HG03432 (cell line): ENCODE results near the gene EFNA5.

ENCODE experiments used
- ATAC-seq: cut with Tn5 transposase; IDR thresholded peaks from one replicate; pipeline ENCODE4 v1.9.1; 2021; ENCODE audit warnings: mild to moderate bottlenecking, moderate library complexity; ENCODE audit not compliant: unreplicated experiment

The EFNA5 gene

DNA sequence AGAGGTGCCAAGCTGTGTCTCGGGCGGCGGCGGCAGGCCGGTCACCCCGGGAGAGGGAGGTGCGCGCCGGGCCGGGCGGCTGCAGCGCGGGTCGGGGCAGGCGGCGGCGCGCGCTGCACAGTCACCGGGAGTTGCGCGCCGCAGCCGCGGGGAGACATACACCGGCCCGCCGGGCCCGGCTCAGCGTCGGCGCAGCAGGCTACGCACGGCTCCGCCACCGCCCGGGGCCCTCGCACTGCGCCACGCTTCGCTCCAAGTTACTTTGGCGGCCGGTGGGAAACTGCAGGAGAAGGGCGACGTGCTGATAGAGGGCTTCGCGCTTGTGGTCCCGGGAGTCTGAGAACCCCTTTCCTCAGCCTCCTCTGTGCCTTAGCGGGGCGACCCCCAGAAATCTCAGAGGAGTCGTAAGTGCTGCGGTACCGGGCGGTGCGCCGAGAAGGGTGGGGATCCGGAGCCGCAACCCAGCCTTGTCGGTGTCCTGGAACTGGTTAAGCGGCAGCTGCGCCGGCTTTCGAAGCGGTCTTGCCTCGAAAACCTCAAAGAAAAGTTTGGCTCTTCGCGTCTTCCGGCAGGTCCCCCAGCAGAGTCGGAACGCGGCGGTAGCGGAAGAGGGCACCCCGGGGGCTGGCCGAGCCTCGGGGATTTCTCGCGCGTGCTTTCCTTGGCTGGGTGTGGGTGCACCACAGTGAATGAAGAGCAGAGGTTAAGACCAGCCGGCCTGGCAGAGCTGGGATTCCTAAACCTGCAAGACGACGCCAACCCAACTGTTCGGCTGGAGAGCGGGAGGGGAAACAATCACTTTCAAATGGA is at the start of gene EFNA5:
EFNA5 (minus strand) TSS at position 6 of the 810 bp plus-strand sequence.
- peak; percentile 39 for ATAC-seq

DNA sequence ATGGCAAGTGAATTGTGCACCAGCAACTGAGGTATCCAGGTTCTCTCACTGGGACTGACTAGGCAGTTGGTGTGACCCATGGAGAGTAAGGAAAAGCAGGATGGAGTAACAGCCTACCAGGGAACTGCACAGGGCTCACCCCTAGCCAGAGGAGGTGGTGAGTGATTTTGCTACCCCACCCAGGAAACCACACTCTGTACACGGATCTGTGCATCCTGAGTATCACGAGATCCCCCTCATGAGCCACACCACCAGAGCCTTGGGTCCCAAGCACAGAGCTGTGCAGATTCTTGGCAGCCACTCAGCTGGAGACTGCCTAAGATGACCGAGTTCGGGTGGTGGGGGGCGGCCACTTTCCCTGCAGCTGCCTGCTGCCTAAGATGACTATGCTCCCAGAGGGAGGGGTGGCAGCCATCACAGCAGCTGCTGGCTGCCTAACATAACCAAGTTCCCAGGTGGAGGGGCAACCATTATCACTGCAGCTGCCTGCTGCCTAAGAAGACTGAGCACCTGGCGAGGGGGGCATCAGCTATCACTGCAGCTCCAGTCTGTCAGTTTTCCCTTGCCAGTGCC is 48.4 kb upstream of the EFNA5 start:
- no peak for ATAC-seq

DNA sequence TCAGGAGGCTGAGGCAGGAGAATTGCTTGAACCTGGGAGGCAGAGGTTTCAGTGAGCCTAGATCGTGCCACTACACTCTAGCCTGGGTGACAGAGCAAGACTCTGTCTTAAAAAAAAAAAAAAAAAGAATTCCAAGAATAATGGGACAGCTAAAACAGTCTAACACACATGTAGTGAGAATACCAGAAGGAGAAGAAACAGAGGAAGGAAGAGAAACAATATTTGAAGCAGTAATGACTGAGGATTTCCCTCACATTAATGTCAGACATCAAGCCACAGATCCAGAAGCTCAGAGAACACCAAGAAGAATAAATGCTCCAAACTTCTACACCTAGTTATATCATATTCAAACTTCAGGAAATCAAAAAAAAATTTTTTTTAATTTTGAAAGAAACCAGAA is 47.1 kb upstream of the EFNA5 start:
- no peak for ATAC-seq

DNA sequence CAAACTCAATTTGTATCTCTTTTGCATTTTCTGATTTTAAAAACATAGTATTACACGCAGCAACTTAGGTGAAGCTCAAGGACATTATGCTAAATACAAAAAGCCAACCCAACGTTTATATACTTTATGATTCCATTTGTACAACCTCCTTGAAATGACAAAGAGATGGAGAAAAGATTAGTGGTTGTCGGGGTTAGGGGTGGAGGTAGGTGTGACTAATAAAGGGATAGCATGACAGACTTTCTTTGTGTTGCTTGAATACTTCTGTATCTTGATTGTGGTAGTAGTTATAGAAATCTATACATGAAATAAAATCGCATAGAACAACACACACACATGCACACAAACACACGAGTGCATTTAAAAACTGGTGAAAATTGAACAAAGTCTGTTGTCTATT is 42.5 kb upstream of the EFNA5 start:
- no peak for ATAC-seq

DNA sequence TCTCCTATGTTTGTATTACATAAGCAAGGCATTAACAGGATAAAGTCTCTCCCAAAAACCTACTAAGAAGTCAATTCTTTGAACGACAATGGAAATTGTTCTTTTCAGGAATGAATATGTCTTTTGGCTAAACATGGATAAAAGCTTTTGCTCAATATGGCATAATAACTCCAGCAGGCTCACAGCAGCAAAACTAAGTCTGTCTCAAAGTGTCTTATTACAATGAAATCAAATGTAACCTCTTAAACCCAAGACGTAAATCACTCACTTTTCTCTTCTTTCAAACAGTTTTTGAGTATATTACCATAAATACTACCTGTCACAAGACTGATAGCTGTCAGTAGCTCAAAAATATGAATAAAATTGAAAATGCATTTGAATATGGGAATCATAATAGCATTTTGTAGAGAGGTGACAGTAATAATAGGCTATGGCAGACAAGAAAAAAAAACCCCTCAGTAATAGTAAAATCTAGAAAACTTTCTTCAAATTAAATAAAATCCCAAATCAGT is 41.7 kb upstream of the EFNA5 start:
- no peak for ATAC-seq

DNA sequence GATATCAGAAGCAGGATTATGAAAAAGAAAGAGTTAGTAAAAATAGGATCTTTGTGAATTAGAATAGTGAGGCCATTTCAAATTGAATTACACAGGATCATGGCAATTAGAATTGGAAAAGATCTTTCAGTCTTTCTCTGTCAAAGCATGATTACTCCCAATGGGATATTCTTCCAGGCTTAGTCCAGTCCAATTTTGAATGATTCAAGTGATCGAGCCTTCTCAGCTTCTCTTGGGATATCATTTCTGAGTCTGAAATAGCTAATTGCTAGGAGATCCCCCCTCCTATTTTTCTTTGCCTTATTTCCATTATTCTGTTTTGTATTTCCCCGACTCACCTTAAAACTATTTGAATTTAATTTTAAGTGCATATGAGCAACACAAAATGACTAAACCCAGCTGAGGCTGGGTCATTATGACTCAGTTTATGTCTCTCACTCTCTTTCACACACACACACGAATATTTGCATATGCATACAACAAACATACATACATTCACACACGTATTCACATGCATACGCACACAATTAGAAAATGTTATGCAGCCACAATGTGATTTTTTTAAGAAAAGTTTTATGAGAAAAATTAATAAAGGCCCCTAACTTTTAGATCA is 34.8 kb upstream of the EFNA5 start:
- no peak for ATAC-seq

DNA sequence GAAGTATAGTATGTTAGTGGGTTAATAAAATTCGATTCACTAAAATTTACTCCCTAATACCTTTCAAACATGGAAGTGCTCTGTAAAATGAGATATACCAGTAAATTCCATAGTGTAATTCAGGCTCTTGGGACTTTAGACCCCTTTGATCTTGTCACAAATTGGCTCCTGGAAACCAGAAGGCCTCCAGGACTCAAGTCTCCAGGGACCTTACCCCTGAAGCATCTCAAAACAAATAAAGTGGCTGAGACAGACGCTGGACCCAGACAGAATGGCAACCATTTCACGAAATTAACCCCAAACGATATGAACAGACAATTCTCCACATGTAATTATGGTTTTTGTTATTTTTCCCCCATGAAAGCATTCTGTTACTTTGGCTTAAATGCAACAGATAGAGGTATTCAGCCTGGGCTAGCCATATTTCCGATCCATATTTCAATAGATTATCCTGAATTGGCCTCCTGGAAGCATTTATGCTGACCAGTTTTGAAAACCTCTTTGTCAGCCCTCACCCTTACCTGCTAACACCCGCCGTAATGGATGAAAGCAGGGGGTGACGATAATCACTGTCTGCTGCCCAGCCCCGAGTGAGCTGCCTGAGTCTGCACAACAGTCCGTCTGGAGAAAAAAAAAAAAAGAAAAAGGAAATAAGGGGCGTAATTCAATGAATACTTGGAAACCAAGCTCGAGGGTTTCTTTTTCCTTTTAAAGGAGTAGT is 34.1 kb upstream of the EFNA5 start:
- ATAC-seq: no peak

DNA sequence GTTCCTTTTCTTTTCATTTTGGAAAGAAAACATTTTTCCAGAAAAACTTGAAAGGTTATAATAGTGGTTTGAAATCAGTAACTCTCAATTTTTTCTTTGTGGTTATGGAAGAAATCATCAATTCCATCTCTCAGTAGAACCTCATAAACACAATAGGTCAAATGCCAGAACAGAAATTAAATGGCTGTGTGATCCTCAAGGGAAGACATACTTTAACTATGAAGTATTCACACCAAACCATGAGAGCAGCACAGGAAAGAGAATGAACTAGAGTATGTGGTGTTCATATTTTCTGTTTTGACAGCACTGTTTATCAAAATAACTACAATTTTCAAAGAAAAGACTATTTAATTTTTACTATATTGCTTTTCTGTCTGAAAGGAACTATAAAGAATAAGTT is 29.7 kb upstream of the EFNA5 start:
- ATAC-seq: no peak

DNA sequence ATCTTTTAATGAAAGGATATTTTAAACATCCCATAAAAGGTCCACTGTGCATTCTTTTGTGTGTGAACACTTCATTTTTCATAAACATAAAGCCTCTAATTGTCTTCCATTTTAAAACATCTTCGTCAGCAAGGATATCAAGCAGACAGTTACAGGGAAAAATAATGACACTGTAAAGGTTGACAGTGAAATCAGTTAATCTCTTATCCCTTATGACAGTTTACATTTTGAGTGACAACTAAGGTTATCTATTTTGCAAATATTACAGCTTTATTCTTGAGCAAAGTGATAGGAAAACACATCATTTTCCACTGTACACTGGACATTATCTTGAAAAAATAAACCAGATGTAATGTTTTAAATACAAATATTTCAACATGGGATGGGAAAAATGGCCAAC is 28.7 kb upstream of the EFNA5 start:
- no peak for ATAC-seq

DNA sequence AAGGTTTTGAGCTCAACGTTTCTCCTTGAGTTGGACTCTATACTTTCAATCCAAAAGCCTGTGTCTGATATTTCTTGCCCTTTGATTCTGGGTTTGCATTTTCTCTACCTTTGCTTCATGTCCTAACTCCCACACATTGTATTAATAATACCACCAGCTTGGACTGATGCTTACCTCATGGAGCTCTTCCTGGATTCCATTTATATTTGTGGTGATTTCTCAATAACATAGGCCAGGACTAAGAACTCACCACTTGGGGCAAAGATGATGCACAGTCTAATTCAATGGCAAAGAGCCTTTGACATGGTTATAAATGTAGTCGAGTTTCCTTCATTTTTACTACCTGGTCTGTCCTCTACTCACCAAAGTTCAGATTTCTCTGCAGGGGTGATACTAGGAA is 27.5 kb upstream of the EFNA5 start:
- ATAC-seq: no peak

DNA sequence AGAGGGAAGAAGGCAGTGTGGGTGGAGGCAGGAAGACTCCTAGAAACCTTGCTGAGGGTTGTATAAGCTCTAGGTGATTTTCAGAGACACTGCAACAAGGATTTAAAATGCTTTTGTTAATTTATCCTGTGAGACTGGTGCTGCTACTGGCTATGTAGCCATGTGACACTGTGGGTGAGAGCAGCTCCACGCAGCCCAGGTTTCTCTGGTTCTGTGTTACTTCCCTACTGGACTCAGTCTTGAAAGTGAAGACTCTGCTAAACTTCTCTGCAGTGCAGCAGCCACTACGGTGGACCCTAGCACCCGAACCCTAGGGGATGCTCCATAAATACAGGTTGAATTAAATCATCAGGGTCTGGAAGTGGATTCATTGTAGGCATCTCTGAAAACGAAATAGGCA is 25.8 kb upstream of the EFNA5 start:
- no peak for ATAC-seq

DNA sequence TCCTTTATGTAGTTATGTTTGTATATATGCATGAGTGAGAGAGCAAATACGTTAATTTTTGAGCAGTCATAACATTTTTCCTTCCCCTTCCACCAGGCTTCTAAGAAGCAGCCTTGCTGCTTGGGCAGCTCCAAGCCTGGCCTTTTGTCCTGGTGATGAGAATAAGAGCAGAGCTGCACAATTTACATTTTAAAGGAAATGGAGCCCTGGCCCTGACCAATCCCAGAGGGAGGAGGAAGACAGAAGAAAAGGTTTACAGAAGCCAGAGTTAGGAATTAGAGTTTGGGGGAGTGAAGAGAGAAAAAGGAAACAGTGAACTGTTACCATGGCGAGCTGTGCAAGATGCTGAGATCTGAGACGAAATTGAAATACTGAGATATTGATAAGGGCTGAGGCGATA is 25.3 kb upstream of the EFNA5 start:
- ATAC-seq: no peak

DNA sequence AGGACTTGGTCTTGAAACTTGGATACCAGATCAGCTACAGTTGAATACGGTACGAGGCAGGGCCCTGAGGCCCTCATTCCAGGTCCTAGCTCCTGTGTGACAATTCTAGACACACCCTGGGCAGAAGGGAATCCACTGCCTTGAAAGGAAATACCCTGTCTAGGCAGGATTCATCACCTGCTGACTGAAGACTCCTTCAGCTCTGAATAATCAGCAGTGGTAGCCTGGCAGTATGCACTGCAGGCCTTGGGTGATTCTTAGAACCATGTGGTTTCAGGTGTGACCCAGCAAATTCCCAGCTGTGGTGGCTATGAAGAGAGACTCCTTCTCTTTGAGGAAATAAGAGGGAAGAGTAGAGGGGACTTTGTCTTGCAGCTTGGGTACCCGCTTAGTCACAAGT is 17.2 kb upstream of the EFNA5 start:
- no peak for ATAC-seq

DNA sequence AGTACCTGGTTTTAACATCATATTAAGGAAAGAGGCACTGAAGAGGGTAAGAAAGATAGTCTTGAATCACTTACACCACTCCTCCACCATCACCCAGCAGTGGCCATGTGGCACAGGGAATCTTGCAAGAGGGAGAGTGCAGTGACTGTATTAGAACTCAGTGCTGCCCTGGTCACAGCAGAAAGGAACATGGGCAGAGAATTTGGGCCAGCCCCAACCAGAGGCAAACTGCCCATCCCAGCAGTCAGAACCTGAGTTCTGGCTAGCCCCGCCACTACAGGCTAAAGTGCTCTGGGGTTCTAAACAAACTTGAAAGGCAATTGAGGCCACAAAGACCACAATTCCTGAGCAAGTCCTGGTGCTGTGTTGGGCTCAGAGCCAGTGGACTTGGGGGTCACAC is 16.7 kb upstream of the EFNA5 start:
- no peak for ATAC-seq

DNA sequence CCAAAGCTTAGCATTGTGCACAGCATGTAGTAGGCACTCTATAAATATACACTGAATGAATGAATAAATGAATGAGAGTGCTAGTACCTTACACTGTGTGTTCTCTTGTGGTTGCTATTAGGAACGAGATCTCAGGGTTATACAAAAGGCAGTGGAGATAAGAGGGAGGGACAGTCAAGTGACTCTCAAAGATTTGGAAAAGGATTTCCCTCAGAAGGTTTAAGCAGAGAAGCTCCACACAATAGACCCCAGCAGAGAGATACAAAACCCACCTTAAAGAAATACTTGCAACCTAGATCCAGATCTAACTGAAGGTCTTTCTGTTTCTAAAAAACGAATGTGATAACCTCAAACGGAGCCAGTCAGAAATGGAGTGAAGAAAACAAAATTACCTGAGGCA is 11.8 kb upstream of the EFNA5 start:
- no peak for ATAC-seq

DNA sequence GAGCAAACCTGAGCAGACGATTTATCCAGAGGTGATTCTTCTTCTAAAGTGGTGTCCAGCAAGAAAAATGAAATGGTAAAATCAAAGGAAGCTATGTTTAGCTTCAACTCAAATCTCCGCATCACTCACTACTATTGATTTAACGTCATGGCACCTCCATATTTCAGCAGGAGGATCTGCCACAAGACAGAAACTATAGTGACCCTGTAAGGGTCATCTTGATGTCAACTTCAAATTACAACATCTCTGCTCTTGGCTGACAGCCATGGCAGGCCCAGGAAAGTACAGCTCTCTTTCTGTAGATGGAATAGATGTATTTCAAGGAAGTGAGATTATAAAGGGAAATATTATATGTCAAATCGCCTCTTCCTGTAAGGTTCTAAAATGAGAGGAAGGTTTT is 10.1 kb upstream of the EFNA5 start:
- no peak for ATAC-seq

DNA sequence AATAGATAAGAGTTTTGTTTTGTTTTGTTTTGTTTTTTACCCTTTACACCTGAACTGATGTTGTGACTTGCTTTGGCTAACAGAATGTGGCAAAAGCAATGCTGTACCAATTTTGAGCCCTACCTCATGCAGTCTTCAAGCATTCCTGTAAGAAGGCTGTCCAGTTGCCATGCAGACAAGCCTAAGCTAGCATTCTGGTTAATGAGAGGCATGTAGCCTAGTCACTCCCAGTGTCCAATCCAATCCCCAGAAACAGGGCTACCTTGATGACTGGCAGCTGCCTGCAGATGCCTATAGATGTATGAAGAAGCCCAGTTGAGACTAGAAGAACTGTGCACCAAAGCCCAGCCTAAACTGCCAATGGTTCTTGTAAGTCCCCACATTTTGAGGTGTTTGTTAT is 9.4 kb upstream of the EFNA5 start:
- ATAC-seq: no peak

DNA sequence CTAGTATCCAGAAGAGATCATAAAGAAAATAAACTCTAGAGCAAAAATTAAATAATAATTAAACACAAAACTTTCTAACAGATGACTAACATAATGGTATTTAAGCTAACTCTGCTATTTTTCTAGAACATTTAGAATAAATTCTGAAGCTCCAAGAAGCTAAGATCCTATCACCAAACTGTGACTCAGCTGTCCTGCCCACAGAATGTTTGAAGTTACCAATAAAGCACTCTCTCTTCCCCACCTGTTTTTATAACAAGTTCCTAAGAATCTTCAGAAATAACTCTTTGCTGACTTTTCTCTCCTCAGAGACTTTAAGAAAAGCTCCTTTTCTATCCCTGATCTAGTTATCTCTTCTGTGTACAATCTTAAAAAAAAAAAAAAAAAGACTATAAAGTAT is 6.0 kb upstream of the EFNA5 start:
- ATAC-seq: no peak

DNA sequence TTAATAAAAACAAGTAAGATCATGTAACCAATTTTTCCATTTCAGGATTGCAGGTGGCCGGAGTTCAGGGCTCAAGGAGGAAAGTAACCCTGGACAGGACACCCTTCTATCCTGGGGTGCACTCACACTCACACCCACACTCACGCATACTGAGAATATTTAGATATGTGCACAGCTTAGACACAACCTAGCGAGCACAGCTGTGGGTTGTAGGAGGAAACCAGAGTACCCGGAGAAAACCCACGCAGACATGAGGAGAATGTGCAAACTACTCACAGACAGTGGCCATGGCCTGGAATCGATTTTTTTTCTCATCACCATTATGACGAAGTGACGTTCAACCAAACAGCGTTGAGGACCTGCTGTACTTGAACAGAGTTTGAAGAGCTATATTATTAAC is 4.5 kb upstream of the EFNA5 start:
- no peak for ATAC-seq

DNA sequence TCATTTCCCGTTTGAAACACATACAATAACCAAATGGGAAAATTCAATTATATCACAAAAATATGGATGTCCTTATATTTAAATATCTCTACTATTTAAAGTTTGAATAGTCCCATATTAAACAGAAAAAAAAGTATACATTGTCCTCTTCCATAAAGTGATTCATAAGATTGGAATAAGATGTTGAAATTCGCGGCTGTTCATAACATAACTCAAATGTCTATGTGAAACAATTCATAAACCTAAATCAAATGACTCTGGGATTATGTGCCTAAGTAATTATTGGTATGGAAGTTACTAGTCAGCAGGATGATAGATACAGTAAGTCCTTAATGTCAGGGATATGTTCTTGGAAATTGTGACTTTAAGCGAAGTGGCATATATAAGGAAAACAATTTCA is 3.9 kb upstream of the EFNA5 start:
- no peak for ATAC-seq

DNA sequence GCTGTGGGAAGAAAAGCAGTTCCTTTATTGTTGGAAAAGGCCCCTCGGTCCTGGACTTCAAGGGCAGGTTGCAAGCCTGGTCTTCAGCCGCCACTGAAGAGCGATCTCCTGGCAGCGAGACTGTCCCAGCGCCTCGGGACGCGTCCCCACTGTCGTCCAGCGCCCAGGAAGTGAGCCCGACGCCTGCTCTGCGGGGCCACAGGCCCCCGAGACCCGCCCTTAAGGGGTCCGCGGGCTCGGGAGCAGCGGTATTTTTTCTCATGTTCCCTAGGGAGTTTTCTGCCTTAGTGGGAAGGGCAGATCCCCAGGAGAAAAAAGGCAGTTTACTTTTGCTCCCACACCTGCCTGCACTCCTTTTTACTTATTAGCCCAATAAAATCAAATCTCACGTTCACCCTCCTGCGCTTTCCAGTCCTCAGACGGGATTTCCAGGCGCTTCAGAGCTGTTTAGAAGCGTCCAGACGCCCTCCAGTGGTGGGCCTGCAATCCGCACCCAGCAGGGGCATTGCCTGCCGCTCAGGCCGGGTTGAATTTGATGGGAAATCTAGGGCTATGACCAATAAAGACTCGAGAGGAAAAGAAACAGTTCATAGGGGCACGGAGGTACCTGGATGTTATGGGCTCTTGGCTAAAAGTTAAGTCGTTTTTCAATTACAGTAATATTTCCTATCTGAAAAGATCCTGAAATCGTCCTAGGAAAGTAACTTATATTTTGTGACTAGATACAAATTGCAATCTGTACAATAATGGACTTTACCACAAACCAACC is 2.8 kb upstream of the EFNA5 start:
- ATAC-seq: peak; percentile 57
